ENCODE measurements around the gene IDUA.

IDUA gene

DNA sequence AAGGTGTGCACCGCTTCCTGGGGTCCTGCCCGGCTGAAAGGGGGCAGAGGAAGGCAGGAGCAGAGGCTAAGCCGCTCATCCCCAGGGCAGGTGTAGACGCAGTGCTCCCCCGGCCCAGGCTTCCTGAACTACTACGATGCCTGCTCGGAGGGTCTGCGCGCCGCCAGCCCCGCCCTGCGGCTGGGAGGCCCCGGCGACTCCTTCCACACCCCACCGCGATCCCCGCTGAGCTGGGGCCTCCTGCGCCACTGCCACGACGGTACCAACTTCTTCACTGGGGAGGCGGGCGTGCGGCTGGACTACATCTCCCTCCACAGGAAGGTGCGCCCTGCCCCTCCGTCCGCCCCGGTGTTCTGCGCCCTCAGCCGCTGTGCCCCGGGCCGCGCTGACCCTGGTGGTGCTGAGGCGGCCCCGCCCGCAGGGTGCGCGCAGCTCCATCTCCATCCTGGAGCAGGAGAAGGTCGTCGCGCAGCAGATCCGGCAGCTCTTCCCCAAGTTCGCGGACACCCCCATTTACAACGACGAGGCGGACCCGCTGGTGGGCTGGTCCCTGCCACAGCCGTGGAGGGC is 14.8 kb downstream of the IDUA start:
- no peak for DNase-seq

DNA sequence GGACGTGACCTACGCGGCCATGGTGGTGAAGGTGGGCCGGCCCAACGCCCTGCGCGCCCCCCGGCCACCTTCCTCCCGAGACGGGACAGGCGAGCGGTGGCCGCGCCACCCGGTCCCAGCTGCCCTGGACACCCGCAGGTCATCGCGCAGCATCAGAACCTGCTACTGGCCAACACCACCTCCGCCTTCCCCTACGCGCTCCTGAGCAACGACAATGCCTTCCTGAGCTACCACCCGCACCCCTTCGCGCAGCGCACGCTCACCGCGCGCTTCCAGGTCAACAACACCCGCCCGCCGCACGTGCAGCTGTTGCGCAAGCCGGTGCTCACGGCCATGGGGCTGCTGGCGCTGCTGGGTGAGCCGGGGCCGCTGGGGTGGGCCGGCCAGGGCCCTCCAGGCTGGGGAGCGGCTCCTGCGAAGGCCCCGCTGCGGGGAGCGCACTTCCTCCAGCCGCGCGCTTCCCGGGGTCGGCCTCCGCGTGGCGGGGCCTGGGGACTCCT is 15.3 kb downstream of the IDUA start:
- DNase-seq = no peak

DNA sequence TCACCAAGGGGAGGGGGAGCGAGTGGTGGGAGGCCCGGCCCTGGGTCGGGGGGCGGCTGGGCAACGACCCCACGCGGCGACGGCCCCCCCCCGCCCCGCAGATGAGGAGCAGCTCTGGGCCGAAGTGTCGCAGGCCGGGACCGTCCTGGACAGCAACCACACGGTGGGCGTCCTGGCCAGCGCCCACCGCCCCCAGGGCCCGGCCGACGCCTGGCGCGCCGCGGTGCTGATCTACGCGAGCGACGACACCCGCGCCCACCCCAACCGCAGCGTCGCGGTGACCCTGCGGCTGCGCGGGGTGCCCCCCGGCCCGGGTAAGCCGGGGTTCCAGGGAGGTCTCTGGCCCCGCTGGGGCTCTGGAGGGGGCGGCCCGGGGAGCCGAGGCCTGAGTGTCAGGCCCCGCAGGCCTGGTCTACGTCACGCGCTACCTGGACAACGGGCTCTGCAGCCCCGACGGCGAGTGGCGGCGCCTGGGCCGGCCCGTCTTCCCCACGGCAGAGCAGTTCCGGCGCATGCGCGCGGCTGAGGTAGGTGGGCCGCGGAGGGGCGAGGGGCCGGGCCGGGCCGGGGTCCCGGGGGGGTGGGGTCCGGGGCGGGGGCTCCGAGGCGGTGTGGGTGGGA is 15.9 kb downstream of the IDUA start:
- no peak for DNase-seq

DNA sequence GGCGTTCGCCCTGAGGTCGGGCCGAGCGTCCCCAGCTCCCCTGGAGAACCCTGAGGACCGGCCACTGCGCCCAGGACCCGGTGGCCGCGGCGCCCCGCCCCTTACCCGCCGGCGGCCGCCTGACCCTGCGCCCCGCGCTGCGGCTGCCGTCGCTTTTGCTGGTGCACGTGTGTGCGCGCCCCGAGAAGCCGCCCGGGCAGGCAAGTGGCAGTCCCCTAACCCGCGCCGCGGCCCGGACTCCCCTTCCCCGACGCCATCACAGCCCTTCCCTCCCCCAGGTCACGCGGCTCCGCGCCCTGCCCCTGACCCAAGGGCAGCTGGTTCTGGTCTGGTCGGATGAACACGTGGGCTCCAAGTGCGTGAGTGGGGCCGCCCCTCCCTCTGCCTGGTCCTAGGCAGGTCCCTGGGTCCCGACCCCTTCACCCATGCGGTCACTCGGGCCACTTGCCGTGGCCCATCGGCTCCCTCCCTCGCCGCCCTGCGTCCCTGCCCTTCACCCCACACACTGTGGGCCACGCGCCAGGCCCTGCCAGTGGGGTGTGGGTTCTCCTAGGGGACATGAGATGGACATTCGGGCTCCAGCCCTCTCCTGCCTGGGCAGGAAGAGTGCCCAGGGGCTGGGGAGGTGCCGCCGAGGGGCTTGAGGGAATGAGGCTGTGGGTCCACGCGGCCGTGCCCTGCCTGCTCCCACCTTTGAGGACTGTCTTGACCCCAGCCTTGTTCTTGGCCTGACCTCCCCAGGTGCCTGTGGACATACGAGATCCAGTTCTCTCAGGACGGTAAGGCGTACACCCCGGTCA is 16.6 kb downstream of the IDUA start:
- DNase-seq = no peak

DNA sequence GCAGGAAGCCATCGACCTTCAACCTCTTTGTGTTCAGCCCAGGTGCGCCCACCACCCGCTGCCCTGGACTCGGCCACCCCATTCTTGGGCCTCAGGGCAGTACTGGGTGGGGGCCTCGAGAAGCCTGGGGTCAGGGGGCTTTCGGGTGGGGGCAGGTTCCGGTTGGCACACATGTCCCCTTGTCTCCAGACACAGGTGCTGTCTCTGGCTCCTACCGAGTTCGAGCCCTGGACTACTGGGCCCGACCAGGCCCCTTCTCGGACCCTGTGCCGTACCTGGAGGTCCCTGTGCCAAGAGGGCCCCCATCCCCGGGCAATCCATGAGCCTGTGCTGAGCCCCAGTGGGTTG is 17.2 kb downstream of the IDUA start:
- no peak for DNase-seq

DNA sequence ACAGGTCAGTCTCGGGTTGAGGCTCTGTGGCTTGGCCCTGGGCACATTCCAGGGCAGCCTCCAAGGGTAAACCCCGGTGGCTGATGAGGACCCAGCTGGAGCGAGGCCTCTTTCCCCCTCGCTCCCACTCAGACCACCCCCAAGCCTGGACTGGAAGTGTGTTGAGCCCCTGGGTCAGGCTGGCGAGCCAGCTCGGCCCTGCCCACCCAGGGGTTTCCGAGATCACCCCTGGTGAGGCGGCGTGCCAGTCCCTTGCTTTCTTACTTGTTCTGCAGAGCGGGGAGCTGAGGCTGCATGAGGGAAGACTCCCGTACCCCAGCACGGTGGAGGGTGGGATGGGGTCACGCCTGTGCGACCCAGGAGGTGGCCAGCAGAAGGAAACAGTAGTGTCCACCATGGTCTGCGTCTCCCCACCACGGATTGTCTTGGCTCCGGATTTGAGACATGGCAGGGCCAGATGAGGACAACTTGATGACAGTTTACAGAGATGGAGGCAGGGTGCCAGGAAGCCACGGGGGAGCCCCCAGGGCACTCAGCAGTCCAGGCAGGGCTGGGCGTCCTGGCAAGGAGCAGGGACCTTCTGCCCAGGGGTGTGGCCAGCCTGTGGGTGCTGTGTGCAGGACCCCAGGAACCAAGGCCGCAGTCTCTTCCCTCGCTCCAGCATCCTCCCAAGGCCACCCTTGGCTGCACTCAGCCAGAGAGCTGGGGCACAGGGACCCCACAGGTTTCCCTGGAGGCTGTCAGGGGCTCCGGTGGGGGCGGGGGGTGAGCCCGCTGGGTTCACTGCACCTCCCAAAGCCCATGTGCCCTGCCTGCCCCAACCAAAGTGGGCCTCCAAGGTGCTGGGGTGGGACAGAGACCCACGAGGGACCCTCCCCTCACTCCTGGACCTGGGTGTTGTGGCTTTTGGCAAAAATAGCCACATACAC is 18.0 kb downstream of the IDUA start:
- no peak for DNase-seq

DNA sequence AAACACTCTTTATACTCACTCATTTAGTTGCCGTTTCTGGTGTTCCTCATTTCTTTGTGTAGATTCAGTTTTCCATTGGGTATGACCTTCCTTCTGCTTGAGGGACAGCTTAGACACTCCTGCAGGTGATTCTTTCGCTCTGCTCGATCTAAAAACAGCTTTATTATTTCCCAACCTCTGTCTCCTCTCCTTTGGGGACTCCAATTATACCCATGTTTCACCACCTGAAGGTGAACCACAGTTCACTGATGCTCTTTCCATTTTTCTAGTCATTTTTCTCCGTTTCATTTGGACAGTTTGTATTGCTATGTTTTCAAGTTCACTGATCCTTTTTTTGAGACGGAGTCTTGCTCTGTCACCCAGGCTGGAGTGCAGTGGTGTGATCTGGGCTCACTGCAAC is 20.0 kb downstream of the IDUA start:
- no peak for DNase-seq

DNA sequence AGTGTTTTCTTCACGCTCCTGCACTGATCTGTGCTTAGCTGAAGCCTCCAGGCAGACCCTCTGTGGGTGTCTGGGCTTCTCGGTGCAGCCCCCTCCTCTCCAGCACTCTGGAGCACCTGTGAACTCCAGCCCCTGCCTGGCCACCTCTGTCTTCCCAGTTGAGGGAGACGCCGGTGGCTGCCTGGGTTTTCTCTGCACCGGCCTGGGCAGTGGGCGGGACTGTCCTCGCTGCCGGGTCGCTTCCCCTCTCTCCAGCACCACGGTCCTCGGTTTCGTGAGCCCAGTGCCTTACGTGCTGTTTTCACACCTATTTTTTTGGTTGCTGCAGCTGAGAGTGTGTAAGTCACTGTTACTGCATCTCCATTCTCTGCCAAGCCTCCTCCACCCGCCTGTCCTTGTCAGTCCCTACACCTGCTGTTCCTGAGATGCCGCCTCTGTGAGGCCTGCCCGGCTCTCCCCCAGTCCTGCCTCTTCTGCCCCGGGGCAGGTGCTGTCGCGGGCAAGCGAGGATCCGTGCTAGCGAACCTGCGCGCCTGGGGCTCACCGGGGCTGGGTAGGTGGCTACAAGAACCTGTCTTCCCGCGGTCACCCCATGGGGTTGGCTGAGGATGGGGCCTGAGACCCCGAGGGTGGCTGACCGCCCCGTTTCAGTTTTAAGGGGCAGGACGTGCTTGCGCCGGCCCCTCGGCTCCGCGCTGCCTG is 22.1 kb downstream of the IDUA start:
- DNase-seq = no peak

DNA sequence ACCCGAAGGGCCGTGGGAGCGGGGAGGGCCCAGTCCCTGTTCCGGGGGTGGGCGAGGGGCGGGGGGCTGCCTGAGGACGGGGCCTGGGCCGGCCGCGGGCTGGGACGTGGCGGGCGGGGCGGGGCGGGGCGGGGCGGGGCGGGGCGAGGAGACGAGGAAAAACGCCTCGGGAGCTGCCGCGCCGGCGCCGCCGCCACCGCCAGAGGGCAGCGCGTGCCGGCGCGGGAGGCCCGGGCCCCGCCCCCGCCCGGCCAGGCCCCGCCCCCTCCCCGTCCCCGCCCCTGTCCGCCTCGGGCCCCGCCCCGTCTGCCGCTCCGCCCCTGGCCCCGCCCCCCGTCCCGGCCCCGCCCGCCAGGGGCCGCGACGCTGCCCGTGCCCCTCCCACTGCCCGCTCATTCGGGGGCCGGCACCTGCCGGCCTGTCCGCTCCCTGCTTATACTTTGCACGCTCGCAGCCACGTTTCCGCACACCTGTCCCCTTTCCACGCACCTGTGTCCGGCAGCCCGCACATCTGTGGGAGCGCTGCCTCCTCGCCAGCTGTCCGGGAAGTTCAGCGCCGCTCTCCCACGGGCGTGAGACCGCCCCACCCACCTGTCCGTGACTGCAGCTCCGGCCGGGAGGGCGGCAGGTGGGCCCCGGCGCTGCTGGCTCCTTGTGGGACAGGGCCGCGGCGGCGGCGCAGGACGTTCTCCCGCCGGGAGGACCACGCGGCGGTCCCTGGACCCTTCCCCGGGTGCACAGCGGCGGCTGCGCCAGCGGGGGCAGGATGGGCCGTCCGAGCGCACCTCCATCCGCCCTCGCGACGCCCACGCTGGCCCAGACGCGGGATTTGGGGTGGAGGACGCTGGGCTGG is 22.9 kb downstream of the IDUA start:
- no peak for DNase-seq

DNA sequence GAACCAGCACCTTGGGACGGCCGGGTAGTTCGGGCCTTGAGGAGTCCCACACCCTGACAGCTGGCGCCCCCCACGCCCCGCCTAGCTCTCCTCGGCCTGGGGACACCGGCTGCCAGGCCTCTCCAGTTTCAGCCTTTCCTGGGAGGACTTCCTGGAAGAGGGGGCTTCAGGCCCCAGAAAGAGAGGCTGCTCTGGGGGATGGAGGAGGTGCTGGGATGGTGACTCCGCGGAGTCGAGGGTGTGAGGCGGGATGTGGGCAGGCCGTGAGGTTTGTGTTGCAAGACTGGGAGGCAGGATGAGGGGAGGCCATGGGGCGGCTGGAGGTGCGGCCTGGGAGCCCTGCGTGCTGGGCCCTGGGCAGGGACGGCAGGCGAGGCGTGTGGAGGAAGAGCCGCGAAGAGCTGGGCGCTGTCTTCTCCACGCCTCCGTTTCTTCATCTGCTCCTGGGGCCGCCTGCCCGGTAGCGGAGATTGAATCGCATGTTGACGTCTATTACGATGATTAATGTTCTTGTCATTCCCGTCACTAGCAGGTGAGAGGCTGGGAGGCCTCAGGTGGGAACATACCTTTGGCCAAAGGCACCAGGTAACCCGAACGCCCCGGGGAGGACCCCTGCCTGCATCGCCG is 23.7 kb downstream of the IDUA start:
- DNase-seq = no peak

DNA sequence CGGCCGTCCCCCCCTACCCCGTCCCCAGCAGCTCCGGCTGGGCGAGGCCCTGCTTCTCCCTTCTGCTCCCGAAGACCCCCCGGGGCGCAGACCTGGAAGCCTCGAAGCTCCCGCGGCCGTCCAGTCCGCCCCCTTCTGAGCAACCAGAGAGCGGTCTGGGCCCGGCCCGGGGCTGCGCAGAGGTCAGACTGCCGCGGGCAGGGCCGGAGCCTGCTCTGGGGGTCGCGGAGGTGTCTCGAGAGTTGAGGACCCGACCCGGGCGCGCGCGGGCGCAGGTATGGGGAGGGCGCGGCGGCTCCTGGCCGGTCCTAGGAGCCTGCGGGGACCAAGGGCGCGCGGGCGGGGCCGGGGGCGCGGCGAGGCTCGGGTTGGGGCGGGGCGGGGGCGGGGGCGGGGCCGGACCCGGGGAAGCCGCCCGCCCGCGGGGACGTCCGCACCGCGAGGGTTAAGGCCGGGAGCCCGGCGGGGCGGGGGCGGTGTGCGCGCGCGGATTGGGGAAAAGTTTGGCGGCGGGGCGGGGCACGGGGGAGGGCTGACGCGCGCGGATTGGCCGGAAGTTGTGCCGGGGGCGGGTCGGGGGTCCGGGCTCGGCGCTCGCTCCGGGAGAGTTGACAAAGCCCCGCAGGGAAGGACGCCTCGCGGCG is 24.3 kb downstream of the IDUA start, which contains the start of gene FGFRL1:
FGFRL1 (plus strand) TSS at position 605 of the 644 bp plus-strand sequence. CDS start 860 bp downstream, outside the sequence.
- DNase-seq = no peak

DNA sequence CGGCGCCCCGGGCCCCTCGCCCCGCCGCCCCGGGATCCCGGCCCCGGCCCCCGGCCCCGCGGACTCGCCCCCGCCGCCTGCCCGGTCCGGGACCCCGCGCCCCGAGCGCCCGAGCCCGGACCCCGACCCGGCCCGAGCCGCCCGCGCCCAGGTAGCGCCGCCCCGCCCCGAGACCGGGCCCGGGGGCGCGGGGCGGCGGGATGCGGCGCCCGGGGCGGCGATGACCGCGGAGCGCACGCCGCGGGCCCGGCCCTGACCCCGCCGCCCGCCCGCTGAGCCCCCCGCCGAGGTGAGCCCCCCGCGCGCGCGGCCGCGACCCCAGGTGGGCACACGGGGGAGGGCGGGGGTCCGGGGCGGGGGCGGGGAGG is 24.8 kb downstream of the IDUA start:
- no peak for DNase-seq

DNA sequence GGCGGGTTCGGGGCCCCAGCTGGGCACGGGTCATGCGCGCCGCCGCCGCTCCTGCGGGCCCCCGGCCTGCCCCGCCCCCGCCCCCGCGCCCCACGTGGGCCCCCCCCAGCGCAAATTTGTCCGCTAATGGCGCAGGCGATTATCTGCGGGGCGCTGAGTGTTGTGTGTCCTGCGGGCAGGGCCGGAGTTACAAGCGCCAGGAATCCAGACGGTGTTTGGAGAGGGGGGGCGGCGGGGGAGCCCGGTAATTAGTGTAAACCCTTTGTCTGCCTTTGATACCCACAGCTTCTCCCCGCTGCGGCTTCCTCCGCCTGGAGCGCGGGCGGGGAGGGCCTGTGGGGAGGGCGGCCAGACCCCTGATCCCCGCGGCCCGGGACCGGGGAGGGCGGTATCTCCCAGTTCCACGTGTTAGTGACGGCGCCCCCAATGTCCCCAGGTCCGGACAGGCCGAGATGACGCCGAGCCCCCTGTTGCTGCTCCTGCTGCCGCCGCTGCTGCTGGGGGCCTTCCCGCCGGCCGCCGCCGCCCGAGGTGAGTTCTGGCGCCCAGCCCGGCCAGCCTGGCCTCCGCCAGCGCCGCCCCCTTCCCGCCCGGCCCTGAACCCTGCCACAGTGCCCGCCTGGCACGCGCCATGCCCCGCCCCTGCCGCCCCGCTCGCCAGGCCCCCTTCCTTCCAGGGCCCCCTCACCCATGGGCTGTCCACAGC is 25.3 kb downstream of the IDUA start:
- no peak for DNase-seq

DNA sequence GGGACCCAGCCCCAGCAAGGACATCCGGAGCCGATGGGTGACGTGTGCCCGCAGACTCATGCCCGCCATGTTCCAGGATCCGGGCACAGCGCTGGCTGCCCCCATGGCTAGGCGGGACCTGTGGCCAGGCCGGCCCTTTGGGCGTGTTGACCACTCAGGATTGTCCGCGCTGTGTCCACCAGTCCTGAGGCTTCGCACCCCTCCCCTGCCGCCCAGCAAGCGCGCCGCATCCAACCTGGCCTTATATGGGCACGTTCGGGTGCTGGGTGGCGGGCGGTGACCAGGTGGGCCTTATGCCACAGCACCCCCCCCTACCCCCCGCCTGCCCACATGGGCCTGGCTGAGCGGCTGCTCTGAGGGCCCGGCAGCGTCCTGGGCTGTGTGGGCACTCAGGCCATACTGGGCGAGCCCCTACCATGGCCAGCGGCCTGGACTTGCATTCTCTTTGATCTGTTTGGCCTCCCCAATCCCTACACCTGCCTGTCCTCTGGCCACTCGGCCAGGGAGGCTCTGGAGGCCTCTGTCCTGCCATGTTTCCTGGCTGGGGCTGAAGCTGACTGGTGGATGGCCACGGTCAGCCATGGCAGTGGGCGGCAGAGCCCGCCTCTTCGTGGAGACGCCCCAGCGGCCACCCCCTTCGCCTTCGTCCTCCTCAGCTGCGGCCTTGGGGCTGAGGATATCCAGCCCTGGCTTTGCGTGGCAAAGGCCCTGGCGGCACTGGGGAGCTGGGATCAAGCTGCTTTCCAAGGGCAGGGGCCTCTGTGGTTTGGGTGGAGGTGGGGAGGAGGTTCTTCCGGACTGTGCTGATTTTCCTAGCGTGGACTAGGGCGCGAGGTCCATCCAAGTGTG is 26.6 kb downstream of the IDUA start:
- DNase-seq = no peak

DNA sequence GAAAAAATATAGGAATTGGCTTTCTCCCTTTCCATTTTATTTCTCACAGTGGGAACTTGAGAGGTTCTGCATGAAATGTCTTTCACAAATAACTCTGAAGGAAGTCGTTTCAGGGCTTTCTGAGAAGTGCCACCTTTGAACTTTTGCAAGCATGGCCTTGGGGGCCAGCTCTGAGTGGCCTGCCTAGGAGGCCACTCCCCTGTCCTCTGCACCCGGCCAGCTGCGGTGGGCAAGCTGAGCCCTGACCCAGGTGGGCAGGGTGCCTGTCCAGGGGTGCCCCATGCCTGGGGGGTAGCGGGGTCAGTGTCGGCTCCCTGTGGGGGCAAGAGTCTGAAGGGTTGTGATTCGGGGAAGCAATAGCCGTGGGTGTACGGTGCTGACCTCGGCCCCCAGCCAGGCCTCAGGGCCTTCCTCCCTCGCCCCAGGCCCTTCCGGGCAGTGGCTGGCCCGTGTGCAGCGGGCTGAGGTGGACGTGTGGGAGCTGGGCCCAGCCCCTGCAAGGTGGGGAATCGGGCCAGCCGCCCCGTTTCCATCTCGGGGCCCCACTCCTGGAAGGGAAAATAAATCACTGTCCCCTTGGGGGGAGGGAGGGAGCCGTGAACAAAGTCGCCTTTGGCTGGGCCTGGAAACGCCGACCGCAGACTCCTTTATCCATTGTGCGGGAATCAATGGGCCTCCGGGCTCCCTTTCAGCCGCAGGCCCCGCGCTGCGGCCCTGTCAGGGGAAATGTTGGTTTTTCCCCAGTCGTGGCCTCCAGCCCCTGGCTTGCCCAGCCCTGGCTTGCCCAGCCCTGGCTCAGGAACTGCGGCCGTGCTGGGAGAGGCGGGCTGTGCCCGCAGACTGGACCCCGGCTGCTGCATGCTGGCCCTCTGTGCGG is 27.7 kb downstream of the IDUA start:
- DNase-seq = no peak

DNA sequence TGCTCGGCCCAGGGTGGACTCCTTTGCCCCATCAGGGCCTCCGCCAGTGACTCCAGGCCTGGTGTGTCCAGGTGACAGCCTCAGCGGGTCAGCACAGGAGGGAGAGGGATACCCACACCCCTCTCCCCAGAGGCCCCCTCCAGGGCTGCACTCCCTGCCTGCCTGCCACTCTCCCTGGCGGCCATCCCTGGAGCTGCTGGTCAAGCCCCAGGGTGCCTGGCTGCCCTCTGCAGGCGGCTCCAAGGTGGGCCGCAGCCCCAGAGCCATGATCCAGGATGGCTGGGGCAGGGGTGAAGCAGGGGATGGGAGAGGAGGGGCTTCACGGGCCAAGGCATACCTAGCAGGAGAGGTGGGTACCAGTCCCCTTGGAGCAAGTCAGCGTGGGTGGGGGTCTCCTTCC is 28.3 kb downstream of the IDUA start:
- DNase-seq = no peak

DNA sequence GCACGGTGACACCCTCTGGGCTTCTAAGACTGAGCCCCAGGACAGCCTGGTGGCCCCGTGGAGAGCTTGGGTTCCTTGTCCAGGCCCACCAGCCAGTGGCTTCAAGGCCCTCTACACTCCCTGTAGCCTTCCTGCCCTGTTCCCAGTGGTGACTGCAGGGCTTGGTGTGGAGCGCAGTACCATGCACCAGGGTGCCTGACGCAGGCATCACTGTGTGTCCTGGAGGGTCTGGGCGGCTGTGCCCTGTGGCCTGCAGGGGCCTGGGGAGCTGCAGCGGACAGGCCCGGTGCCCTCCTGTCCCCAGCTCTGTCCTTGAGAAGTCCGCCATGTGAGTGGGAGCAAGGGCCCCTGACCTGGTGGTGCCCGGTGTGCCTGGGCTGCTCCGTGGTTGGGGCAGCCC is 28.9 kb downstream of the IDUA start:
- no peak for DNase-seq

DNA sequence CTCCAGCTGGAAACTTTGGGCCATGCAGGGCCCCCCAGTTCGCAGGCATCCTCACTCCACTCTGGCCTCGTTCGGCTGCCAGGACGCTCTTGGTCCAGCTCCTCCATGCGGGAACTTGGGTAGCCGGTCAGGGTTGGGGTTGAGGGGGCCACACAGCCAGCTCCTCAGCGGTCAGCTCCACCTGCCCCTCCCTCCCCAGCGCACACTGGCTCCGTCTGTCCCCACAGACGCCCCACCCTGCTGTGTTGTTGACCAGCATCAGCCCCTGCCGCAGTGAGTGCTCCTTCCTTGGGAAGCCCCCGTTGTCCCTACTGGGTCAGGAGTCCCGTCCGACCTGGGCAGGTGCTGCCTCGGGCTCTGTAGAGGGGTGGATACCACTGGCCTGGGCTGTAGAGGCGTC is 30.4 kb downstream of the IDUA start:
- DNase-seq = no peak
